Islet of Langerhans (tissue), 1 donor: Measurements from ENCODE around the gene KLHDC10.
"Not testable (repeated sequence)": the region's sequence is repeated elsewhere in the genome, so short reads cannot be mapped to it uniquely, and the experiment has no call there.

ENCODE experiments used
- FAIRE-seq: peaks from one replicate; lab custom pipeline; 2011; peaks lifted over from hg19 to GRCh38; lab: Jason Lieb, UNC

KLHDC10 gene

DNA sequence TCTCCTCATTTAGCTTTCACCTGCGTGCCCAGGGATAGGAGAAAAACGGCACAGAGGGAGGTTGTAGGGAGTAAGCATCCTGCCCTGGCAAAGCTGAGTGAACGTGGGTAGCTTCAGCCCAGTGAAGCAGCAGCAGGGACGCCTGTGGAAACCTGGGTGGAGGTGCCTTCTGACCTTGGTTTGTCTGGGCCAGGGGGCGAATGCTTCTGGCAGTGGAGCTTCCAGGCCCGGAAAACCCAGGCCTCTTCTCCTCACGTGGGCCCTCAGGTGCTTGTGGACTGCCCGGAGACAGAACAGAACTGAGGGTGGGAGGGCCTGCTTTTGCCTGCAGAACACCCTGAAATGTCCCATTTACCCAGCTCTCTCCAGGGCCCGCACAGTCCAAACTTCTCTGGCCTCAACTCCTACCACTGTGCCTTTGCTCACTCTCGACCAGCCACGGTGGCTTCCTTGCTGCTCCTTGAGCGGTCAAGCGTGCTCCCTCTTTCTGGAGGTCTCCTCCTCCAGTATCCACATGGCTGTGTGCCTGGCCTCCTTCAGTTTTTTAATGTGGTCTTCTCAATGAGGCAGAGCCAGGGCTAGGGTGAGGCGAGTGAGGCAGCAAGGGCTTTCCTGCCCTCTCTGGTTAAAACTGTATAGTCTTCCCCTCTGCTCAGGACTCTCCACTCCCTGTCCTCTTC is 72.5 kb downstream of the KLHDC10 start:
- no peak for FAIRE-seq

DNA sequence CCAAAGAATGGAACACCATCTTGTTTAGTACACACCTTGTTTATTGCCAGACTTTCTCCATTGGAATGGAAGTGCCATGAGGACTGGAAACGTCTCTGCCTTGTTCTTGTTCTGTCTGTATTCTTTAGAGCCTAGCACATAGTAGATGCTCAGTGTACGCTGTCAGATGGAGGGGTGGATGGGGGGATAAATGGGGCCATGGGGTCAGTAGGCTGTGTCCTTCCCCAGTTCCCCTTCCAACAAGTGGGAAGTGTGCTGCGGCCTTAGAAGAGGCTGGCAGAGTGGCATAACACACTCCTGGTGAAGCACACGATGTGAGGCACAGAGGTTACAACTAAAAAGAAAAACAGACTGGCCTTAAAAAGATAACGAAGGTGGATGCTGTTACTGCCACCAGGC is 73.0 kb downstream of the KLHDC10 start:
- no peak for FAIRE-seq

DNA sequence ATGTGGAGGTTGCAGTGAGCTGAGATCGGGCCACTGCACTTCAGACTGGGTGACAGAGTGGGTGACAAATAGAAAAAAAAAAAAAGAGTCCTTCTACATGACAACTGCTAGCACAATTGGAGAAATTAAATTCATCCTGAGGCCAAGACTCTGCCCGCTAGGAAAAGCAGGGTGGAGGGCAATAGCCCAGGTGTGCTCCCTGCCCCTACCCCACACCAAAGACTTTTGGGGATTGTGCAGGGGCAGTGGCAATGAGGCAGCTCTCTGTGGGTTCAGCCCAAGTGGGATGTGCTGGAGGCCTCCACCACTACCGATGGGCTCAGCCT is 73.6 kb downstream of the KLHDC10 start:
- no peak for FAIRE-seq

DNA sequence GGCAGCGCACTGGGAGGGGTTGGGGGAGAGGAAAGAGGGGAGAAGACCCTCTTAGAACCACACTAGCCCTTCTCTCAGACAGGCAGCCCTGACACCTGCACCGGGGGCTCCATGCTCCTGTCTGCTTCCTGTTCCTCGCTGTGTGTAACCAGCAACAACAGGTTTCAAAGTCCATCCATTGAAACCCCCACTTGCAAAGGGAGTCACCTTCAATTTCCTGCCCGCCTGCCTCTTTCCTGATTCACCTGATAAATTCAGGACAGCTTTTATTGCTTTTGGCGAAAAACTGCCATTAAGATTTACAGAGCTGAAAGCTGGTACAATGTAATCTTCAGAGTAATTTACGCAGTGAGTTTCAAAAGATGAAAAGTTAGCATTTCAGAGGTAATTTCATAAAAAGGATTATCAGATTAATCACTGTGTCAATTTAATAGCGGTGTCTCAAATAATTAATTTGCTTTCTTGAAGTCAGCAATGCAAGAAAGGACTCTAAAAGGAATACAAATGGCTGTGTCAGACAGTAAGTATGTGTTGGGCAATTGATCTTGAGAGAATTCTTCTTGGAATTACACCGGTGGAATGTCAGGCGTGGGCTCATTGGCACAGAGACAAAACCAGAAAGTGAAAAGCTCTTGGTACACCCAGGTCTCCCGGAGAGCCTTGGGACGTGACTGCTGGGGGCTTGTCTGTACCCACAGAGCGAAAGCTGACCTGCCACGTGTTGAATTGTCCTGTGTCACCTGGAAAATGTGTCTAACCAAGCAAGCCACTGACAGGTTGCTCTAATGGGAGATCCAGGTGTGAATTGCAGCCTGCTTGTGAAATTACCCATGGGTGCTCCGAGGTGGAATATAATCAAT is 74.2 kb downstream of the KLHDC10 start:
- FAIRE-seq = peak; percentile 85

DNA sequence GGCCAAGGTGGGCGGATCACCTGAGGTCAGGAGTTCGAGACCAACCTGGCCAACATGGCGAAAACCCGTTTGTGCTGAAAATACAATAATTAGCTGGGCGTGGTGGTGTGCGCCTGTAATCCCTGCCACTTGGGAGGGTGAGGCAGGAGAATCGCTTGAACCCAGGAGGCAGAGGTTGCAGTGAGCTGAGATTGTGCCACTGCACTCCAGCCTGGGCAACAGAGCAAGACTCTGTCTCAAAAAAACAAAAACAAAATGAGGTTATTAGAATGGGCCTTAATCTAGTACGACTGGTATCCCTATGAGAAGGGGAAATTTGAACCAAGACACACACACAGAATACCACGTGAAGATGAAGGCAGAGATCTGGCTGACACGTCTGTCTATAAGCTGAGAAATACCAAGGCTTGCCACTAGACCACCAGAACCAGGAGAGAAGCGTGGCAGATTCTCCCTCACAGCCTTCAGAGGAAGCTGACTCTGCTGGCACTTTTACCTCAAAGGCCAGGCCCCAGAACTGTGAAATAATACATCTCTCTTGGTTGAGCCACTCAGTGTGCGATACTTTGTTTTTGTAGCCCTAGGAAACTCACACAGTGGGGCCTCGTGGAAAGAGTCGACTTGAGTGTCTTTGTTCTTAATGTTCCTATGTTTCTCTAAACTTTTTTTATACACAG is 75.2 kb downstream of the KLHDC10 start:
- FAIRE-seq = no peak

DNA sequence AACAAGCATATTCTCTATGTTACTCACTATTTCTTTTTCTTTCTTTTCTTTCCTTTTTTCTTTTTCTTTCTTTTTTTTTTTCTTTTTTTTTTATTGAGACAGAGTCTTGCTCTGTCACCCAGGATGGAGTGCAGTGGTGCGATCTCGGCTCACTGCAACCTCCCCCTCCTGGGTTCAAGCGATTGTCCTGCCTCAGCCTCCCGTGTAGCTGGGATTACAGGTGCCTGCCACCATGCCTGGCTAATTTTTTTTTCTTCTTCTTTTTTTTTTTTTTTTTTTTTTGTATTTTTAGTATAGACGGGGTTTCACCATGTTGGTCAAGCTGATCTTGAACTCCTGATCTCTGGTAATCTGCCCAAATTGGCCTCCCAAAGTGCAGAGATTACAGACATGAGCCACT is 75.8 kb downstream of the KLHDC10 start:
- FAIRE-seq = not testable (repeated sequence)

DNA sequence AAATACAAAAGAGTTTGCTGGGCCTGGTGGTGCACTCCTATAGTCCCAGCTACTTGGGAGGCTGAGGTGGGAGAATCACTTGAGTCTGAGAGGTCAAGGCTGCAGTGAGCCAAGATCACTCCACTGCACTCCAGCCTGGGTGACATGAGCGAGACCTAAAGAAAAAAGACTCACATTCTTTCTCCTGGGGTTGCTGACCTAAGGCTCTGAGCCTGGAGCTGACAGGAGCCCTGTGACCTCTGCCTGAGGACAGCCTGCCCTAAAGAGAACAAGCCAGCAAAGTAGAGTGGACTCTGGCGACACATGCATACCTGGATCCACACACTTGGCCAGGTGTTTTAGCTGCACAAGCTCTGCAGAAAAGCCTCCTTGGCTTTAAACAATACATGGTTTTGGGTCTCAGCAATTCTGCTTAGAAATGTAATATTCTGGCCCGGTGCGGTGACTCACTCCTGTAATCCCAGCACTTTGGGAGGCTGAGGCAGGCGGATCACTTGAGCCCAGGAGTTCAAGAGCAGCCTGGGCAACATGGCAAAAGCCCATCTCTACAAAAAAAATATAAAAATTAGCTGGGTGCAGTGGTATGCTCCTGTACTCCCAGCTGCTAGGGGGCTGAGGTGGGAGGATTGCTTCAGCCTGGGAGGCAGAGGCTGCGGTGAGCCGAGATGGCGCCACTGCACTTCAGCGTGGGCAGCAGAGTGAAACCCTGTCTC is 76.5 kb downstream of the KLHDC10 start:
- no peak for FAIRE-seq

DNA sequence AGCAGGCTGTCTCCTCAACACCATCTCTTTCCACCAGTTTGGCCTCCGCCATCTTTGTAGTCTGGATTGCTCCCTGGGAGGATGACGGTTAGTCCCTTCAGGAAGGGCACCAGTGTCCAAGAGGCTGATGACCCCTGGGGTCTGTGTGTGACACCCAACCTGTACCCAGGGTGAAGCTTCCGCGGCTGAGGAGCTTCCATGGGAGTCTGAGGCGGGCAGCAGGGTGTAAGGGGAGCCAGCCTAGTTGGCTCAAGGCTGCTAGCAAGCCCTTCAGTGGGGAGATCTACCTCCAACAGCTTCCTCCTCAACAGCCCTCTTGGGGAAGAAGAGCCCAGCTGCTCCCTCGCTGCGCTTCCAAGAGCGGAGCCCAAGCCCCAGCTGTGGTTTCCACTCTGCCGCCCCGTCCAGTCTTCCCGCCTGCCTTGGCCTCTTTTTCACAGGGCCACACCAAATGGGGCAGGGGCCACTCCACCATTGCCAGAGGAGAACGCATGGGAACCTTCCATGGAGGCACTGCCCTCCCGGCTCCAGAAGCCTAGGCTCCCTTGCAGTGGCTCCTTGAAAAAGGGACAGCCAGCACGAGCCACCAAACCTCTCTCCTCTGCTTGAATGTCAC is 77.5 kb downstream of the KLHDC10 start:
- FAIRE-seq = no peak

DNA sequence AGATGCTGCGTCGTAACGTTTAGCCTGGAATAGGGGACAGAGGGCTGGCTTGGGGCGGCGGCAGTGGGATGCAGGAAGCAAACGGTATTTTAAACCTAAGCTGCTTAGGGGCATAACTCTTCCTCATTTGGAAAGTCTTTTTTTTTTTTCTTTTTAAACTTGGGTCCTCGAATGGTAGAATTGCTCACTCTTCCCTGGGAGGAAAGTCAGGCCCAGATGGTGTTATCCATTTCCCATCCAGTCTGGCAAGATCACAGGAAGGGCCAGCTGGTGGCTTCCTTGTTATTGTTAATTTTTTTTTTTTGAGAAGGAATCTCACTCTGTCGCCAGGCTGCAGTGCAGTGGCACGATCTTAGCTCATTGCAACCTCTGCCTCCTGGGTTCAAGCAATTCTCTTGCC is 78.2 kb downstream of the KLHDC10 start:
- FAIRE-seq = no peak

DNA sequence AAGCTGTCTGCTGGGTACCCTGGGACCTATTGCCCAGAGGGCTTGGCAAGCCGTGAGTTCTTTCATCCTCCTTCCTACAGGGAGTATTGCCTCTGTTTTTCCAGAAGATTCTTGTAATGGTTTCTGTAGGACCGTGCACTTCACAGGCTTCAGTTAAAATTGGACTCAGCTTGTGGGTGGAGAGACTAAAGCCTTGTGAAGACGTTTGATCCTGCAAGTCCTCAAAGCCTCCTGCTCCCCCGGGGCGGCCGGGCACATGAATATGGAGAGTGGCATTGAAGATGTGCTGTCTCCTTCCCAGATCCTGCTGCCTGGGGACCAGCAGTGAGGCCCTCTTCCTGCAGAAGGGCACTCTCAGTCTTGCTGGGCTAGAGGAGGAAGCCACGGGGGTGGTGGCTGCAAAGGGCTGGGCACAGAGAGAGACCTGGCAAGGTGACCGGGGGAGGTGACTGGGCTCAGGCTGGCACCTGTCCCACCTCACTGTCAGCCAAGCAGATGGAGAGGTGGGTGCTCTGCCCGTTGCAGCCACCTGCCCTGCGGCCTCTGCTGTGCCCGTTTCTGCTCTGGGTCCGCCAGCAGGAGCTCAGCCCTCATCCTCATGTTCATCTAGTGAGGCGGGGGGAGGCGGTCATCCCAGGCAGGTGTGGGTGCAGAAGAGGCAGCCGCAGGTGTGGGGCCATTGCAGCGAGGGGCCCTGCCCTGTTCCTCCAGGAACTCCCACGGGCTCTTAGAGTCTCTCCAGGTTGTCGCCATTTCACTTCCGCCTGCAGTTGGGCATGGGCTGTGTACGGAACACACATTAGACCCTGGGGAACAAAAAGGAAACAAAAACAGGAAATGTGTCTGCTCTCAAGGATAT is 79.2 kb downstream of the KLHDC10 start:
- no peak for FAIRE-seq

DNA sequence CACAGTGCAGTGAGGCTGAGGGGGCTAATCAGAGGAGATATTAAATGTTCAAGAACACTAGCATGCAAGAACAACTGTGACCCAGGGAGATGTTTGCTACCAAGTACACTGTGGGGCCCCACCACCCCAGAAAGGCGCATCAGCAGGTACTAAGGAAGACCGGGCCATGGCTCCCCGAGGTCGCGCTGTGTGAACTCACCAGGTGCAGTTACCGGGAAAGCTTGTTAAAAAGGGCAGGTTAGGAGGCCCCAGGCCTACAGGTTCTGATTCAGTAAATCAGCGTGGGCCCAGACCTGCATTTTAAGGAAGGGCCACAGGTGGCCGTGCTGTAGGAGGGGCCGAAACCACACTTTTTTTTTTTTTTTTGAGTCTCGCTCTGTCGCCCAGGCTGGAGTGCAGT is 80.3 kb downstream of the KLHDC10 start:
- no peak for FAIRE-seq

DNA sequence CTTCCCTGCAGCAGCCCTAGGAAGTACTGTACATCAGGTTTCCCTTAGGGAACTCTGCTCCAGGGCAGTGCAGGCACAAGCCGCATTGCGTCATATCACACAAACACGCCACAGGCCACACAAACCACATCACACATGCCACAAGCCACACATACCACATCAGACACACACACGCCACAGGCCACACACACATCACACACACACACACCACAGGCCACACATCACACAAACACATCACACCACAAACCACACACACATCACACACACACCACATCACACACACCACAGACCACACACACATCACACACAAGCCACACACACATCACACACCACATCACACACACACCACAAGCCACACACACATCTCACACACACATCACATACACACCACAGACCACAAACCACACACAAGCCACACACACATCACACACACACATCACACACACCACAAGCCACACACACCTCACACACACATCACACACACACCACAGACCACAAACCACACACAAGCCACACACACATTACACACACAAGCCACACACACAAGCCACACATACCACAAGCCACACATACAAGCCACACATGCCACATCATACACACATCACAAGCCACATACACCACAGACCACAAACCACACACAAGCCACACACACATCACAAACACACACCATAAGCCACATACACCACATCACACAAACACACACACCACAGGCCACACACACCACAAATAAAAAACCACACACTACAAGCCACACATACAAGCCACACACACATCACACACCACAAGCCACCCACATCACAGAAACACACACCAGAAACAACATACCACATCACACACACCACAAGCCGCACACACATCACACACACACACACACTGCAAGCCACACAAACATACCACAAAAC is 81.5 kb downstream of the KLHDC10 start:
- FAIRE-seq = no peak

DNA sequence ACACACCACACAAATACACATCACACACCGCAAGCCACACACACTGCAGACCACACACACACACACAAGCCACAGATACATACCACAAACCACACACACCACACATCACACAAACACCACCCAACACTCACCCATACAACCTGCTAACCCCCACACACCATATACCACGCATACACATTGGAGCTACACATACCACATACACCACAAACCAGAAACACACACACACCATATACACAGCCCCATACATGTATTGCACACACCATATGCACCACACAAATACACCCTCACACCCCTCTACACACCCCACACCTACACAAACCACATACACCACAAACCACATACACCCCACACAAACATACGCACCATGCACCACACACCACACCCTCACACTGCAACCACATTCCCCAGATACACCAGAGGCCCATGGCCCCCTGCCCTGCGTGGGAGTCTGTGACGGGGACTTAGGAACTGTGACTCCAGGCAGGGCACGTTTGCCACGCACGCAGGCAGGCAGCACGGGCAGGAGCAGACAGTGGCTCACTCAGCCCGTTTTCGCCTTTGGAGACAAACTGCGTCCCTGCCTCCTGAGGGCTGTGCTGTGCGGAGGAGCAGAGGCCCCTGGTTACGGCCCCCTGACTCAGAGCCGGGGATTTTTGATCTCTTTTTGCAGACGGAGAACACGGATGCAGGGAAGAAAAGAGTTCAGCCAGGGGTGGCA is 82.3 kb downstream of the KLHDC10 start:
- no peak for FAIRE-seq

DNA sequence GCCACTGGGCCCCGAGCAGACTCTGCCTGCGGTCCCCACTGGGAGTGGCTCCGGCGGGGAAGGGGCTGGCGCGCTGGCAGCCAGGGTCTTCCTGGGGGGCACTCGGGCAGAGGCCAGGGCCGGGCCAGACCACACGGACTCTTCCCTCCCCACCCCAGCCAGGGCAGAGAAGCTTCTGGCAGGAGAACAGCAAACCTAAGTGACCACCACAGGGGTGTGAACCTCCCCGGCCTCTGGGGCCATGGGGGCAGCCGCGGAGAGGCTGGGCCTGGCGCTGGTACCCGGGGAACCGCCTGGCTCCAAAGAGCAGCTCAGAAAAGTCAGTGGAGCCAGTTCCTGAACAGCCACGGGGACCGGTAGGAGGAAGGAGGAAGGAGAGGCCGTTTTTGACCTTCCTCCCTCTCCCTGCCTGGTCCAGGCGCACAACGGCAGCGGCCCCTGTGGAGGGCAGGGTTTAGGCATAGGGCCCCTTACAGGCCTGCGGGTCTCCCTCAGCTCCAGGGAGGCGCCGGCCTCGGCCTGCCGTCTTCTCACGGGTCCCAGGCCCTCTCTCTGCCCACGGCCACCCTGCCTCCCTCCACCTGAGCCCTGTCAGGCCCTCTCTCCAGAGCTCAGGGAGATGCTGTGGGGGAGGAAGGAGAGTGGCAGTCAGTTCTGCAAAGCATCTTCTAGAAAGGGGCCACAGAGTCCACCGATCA is 83.0 kb downstream of the KLHDC10 start:
- no peak for FAIRE-seq

DNA sequence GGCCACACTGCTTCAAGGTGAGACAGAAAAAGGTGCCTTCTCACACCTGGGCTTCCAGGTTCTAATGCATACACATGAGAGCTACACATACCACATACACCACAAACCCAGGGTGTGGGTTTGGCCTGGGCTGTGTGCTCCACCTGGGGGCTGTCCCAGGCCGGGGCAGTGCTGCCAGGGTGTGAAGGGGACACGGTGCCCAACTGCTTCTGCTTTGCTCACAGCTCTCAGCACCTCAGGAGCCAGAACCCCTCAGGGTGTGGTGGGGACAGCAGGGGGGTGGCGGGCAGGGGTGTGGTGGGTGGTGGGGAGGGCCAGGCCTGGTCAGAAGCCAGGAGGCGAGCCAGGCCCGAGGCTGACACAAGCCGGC is 83.8 kb downstream of the KLHDC10 start:
- FAIRE-seq = no peak

DNA sequence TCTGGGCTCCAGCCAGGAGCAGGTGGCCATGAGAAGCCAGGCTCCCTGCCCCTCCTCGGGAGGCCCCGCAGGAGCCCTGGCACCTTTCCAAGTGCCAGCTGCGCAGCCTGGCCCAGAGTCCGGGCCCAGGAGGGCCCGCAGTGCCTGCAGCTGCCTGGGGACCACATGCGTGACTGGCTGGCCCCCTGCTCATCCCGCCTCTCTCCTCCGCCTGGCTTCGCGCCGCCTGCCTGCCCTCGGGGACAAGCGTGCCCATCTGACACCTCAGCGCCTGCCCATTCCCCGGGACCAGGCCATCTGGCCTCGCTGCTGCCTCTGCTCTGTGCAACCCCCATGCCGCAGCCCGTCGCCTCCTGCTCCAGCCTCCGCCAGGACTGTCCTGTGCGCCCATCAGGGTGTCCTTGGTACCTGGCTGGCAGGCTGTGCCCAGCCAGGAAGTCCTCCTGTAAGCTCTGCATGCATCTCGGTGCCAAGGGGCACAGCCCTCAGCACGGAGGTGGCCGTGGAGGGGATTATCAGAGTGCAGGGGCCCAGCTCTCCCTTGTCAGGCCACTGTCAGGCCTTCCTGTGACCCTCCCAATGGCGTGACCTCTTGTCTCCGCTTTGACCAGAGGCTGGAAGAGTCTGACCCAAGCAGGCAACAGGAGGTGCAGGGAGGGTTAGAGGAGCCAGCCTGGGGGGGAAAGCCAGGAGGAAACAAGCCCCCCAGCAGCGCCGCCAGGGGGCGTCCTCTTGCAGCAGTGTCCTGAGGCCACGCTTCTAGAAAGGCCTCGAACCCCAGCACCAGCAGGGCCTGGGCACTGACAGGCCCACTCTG is 84.4 kb downstream of the KLHDC10 start:
- FAIRE-seq = no peak

DNA sequence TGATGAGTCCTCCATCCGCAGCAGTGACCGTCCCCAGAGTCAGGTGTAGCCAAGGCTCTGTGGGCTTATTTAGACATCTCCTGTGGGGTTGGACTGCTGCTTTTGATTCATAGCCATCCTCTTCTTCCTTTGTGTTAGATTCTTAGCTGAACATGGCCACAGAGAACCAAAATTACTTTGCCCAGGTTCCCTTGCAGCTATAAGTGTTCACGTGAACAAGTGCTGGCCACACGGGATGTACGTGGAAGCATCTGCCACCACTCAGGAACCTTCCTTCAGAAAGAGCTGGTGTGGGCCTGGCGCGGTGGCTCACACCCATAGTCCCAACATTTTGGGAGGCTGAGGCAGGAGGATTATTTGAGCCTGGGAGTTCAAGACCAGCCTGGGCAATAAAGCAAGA is 85.8 kb downstream of the KLHDC10 start:
- FAIRE-seq = no peak

DNA sequence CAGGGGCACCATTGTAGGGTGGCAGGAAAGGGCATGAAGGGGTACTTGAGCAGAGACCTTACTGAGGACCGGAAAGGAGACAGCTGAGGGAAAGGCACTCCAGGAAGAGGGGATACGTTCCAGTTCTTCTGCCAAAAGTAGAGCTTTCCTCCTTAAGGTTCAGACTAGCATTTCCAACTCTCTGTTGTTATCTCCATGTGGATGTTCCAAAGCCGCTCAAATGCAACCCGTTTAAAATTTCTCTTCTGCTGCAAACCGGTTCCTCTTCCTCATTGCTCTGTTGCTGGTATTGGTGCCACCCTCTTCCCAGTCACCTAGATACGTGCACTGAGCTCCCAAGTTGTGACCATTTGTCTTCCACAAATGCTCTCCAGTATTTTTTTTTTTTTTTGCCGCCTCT is 87.4 kb downstream of the KLHDC10 start:
- no peak for FAIRE-seq
